Cardiac muscle cell (in vitro differentiated cells and primary cell): ENCODE measurements around the gene PEAK3. TPM values are rescaled to one million over a fixed set of nuclear protein-coding genes. Genes with fewer than 3 reads are reported as not detected.

Experiments
- DNase-seq, 2 donors: peaks; one replicate each; pipeline versions ENCODE4 v3.0.0 to v3.0.0-alpha.2; 2010 to 2017; ENCODE audit warnings: low read depth in 1 of 2, low spot score in 1 of 2
- H3K27ac ChIP-seq: fragments of 200-600 bp; sonication (generic); 2 replicates; pipeline ENCODE4 v1.5.1; 2016
- H3K27me3 ChIP-seq: fragments of 200-600 bp; sonication (generic); 2 replicates; pipeline ENCODE4 v1.6.0; 2016; ENCODE audit warnings: control low read depth
- H3K36me3 ChIP-seq: fragments of 200-600 bp; sonication (generic); 2 replicates; pipeline ENCODE4 v1.5.1; 2016; ENCODE audit warnings: control low read depth
- H3K4me1 ChIP-seq: fragments of 200-600 bp; sonication (generic); 2 replicates; pipeline ENCODE4 v1.8.1; 2017; ENCODE audit warnings: low read depth, mild to moderate bottlenecking, mixed run types
- H3K4me3 ChIP-seq: fragments of 200-600 bp; sonication (generic); 2 replicates; pipeline ENCODE4 v1.5.1; 2016; ENCODE audit warnings: mild to moderate bottlenecking
- H3K9me3 ChIP-seq: fragments of 200-600 bp; sonication (generic); 2 replicates; pipeline ENCODE4 v1.5.1; 2017; ENCODE audit warnings: low read depth, mild to moderate bottlenecking, control low read depth
- CTCF ChIP-seq: IDR thresholded peaks from 2 replicates; pipeline ENCODE4 v1.5.1; 2012; ENCODE audit warnings: low read depth, mild to moderate bottlenecking, low read length
- polyA plus RNA-seq: library from polyadenylated mRNA; unstranded; fragments of >200 nt; fragmentation: Nextera tagmentation; extraction: Ambion mirVana; gene quantifications from 2 replicates; pipeline ENCODE4 v1.2.1, GENCODE V29; 2016
- total RNA-seq: library from RNA; depleted of rRNA; stranded (reverse); fragments of >200 nt; gene quantifications from 2 replicates; pipeline ENCODE4 v1.2.3, GENCODE V29; 2016

Gene PEAK3
- total and polyA plus RNA-seq, 2 experiments from 2014 or later: 0.06 to 0.48 TPM

GRCh38 chr19:2228157-2229030, 53.6 kb downstream of the PEAK3 start:
- no peak overlapping the region for H3K4me3 ChIP-seq
- H3K4me1 ChIP-seq: no peaks in the 10 kb centered on the region
- no peaks in the 10 kb centered on the region for H3K9me3 ChIP-seq
- peaks cover 45% of the 10 kb centered on the region for H3K36me3 ChIP-seq
- no peaks in the 10 kb centered on the region for H3K27me3 ChIP-seq
- no peak for TF ChIP-seq CTCF
- DNase-seq: no peak
- no peak overlapping the region for H3K27ac ChIP-seq

GRCh38 chr19:2227415-2228156, 54.4 kb downstream of the PEAK3 start:
- Histone ChIP-seq H3K27ac (no peak overlapping the region), H3K27me3 (no peaks in the 10 kb centered on the region), H3K9me3 (no peaks in the 10 kb centered on the region), H3K4me1 (no peaks in the 10 kb centered on the region), H3K36me3 (peaks cover 45% of the 10 kb centered on the region), H3K4me3 (no peak overlapping the region)
- no peak for DNase-seq
- no peak for TF ChIP-seq CTCF

GRCh38 chr19:2226840-2227360, 55.1 kb downstream of the PEAK3 start:
- no peaks in the 10 kb centered on the region for H3K27me3 ChIP-seq
- no peaks in the 10 kb centered on the region for H3K4me1 ChIP-seq
- no peak for DNase-seq
- H3K27ac ChIP-seq: no peak overlapping the region
- TF ChIP-seq CTCF: no peak
- peaks cover 45% of the 10 kb centered on the region for H3K36me3 ChIP-seq
- no peak overlapping the region for H3K4me3 ChIP-seq
- no peaks in the 10 kb centered on the region for H3K9me3 ChIP-seq

GRCh38 chr19:2226051-2226839, 55.7 kb downstream of the PEAK3 start:
- Histone ChIP-seq H3K9me3 (no peaks in the 10 kb centered on the region), H3K4me3 (no peak overlapping the region), H3K4me1 (no peaks in the 10 kb centered on the region), H3K27me3 (no peaks in the 10 kb centered on the region), H3K27ac (no peak overlapping the region), H3K36me3 (peaks cover 43% of the 10 kb centered on the region)
- TF ChIP-seq CTCF: no peak
- DNase-seq: no peak

GRCh38 chr19:2225415-2226050, 56.4 kb downstream of the PEAK3 start:
- H3K27me3 ChIP-seq: no peaks in the 10 kb centered on the region
- no peak overlapping the region for H3K4me3 ChIP-seq
- no peaks in the 10 kb centered on the region for H3K4me1 ChIP-seq
- H3K27ac ChIP-seq: no peak overlapping the region
- H3K9me3 ChIP-seq: no peaks in the 10 kb centered on the region
- no peak for TF ChIP-seq CTCF
- no peak for DNase-seq
- peaks cover 43% of the 10 kb centered on the region for H3K36me3 ChIP-seq
